GM23338 (cell line): ENCODE data around the gene SUPT3H. TPM values are rescaled to one million over a fixed set of nuclear protein-coding genes. Genes with fewer than 3 reads are reported as not detected.

Source experiments
- ATAC-seq: fragments of 200-7000 bp; cut with Tn5 transposase; 3 replicates; pipeline ENCODE4 v1.9.1; 2020
- DNase-seq: peaks from one replicate; pipeline ENCODE4 v3.0.0-alpha.2; 2015; ENCODE audit warnings: low spot score
- H2AFZ ChIP-seq: fragments of 200-600 bp; sonication (generic); 2 replicates; pipeline ENCODE4 v1.8.0; 2016; ENCODE audit warnings: antibody characterized with exemption, mild to moderate bottlenecking, moderate library complexity
- H3F3A ChIP-seq: fragments of 200-600 bp; sonication (generic); replicated peaks from 2 replicates; pipeline ENCODE4 v1.8.0; 2017; ENCODE audit warnings: antibody characterized with exemption, mixed run types, low read depth
- H3K27ac ChIP-seq: fragments of 200-600 bp; sonication (generic); 2 replicates; pipeline ENCODE4 v1.6.1; 2016; ENCODE audit warnings: low read depth
- H3K27me3 ChIP-seq: fragments of 200-600 bp; sonication (generic); 2 replicates; pipeline ENCODE4 v1.8.0; 2016; ENCODE audit warnings: mild to moderate bottlenecking, mixed run types, moderate library complexity; ENCODE audit not compliant: insufficient read depth
- H3K36me3 ChIP-seq: fragments of 200-600 bp; sonication (generic); 2 replicates; pipeline ENCODE4 v1.8.0; 2016; ENCODE audit warnings: mild to moderate bottlenecking; ENCODE audit not compliant: insufficient read depth
- H3K4me1 ChIP-seq: fragments of 200-600 bp; sonication (generic); 2 replicates; pipeline ENCODE4 v1.8.0; 2016; ENCODE audit warnings: mild to moderate bottlenecking, moderate library complexity; ENCODE audit not compliant: insufficient read depth
- H3K4me2 ChIP-seq: fragments of 200-600 bp; sonication (generic); 2 replicates; pipeline ENCODE4 v1.7.1; 2017; ENCODE audit warnings: mixed run types
- H3K4me3 ChIP-seq: fragments of 200-600 bp; sonication (generic); 2 replicates; pipeline ENCODE4 v1.6.1; 2016; ENCODE audit warnings: mixed run types
- H3K79me2 ChIP-seq: fragments of 200-600 bp; sonication (generic); replicated peaks from 2 replicates; pipeline ENCODE4 v1.8.0; 2017; ENCODE audit warnings: mild to moderate bottlenecking; ENCODE audit not compliant: insufficient read depth
- H3K9me2 ChIP-seq: fragments of 200-600 bp; sonication (generic); 2 replicates; pipeline ENCODE4 v1.8.0; 2017; ENCODE audit not compliant: insufficient read depth
- H4K20me1 ChIP-seq: fragments of 200-600 bp; sonication (generic); replicated peaks from 2 replicates; pipeline ENCODE4 v1.8.0; 2017; ENCODE audit warnings: mild to moderate bottlenecking; ENCODE audit not compliant: insufficient read depth
- H3K27ac Mint-ChIP-seq: 2 replicates; pipeline ENCODE4 v1.8.0; 2020; ENCODE audit warnings: inconsistent platforms, mild to moderate bottlenecking, moderate library complexity, mixed read lengths
- H3K27me3 Mint-ChIP-seq: 3 replicates; pipeline ENCODE4 v1.8.0; 2022; ENCODE audit warnings: low read depth, mild to moderate bottlenecking, moderate library complexity, mixed read lengths, inconsistent platforms; ENCODE audit not compliant: insufficient read depth, poor library complexity
- H3K36me3 Mint-ChIP-seq: 3 replicates; pipeline ENCODE4 v1.8.0; 2021; ENCODE audit warnings: low read depth, mild to moderate bottlenecking, inconsistent platforms, moderate library complexity, mixed read lengths
- H3K4me1 Mint-ChIP-seq: 3 replicates; pipeline ENCODE4 v1.8.0; 2020; ENCODE audit warnings: mild to moderate bottlenecking, inconsistent platforms, mixed read lengths
- H3K4me3 Mint-ChIP-seq: 3 replicates; pipeline ENCODE4 v1.8.0; 2021; ENCODE audit warnings: moderate library complexity, mild to moderate bottlenecking, inconsistent platforms, mixed read lengths
- H3K9me3 Mint-ChIP-seq: 3 replicates; pipeline ENCODE4 v1.8.0; 2020; ENCODE audit warnings: moderate library complexity, mild to moderate bottlenecking, inconsistent platforms, mixed read lengths
- EZH2phosphoT487 ChIP-seq: fragments of 200-600 bp; sonication (generic); IDR thresholded peaks from one replicate; pipeline ENCODE4 v1.8.1; 2018; ENCODE audit warnings: antibody characterized with exemption; ENCODE audit not compliant: unreplicated experiment
- STAT1 ChIP-seq: IDR thresholded peaks from one replicate; pipeline ENCODE4 v1.6.1; 2016; ENCODE audit warnings: antibody characterized with exemption; ENCODE audit not compliant: unreplicated experiment
- ZNF114 ChIP-seq: fragments of 250-450 bp; sonication (Bioruptor Pico); IDR thresholded peaks from 2 replicates; pipeline ENCODE4 v1.5.0; 2020; ENCODE audit warnings: mild to moderate bottlenecking, moderate library complexity
- ZNF462 ChIP-seq: fragments of 250-450 bp; sonication (Bioruptor Pico); IDR thresholded peaks from 2 replicates; pipeline ENCODE4 v1.5.0; 2020; ENCODE audit warnings: mild to moderate bottlenecking, moderate library complexity
- polyA plus RNA-seq: library from polyadenylated mRNA; unstranded; fragments of >200 nt; fragmentation: Nextera tagmentation; extraction: Ambion mirVana; gene quantifications from 2 replicates; pipeline ENCODE4 v1.2.1, GENCODE V29; 2016
- total RNA-seq: library from RNA; depleted of rRNA; stranded (reverse); fragments of >200 nt; shearing (Covaris generic); gene quantifications from 2 replicates; pipeline ENCODE4 v1.2.3, GENCODE V29; 2014
- TF ChIP-seq, protein P1 (sequence below): IDR thresholded peaks from one replicate; pipeline ENCODE4 v1.6.1; 2018; ENCODE audit warnings: antibody characterized with exemption; ENCODE audit not compliant: unreplicated experiment

SUPT3H gene
- total and polyA plus RNA-seq, 2 experiments from 2014 or later: 11.4 to 30.1 TPM

DNA sequence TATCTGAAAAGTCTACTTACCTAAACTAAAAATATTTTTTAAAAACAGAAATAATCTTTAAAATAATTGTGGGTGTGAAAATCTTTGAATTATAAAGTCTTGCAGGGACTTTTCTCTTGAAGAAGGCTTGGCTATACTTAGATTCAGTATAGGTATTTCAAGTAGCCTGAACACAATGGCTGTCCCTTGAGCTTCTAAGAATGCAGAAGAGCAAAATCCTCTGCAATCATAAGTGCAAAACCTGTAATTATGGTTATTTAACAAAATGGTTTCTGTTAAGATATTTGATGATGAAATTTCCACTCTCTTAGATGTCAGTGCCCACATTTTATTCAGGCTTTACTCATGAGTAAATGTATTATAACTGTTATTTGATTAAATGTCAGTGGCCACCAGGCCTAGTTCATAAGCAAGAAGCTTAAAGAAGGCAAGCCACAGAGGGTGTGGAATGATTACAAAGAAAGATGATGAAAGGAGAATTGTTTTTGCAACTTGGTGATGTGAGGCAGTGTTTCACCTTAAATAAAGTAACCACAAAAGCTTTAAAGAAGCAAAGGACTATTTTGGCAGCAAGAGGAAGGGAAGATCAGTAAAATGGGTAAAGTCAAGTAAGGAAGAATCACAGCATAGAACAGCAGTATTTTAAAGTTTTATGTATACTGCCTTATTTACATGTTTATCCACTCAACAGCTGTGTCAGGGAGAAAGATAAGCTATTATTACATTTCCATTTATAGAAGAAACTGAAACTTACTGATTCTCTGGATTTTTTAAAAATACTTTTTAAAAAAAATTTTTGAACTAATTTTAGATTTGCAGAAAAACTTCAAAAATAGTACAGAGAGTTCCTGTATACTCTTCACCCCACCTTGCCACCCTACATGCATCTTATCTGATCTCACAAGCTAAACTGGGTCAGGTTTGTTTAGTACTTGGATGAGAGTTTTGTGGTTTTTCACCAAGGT is 400.8 kb downstream of the SUPT3H start:
- Histone ChIP-seq H3K4me1 (no peaks in the 10 kb centered on the region), H2AFZ (no peak overlapping the region), H3K36me3 (0 out of 2 replicates have a peak, but pooled peaks cover 9% of the 10 kb centered on the region), H4K20me1 (no peaks in the 10 kb centered on the region), H3K4me3 (no peak overlapping the region), H3F3A (no peaks in the 10 kb centered on the region), H3K27ac (no peak overlapping the region), H3K27me3 (no peaks in the 10 kb centered on the region), H3K4me2 (no peak overlapping the region), H3K79me2 (no peaks in the 10 kb centered on the region), H3K9me2 (peaks cover 3% of the 10 kb centered on the region; the same call in 1 of the 2 replicates)
- H3K9me3 Mint-ChIP-seq: peaks cover 27% of the 10 kb centered on the region
- no peaks in the 10 kb centered on the region for H3K27me3 Mint-ChIP-seq
- H3K36me3 Mint-ChIP-seq: peaks cover 28% of the 10 kb centered on the region
- no peaks in the 10 kb centered on the region for H3K4me1 Mint-ChIP-seq
- H3K27ac Mint-ChIP-seq: no peak overlapping the region
- TF ChIP-seq STAT1: no peak
- TF ChIP-seq ZNF114 (CRISPR knock-in tag): no peak
- no peak for TF ChIP-seq ZNF462 (CRISPR knock-in tag)
- TF ChIP-seq, protein P1, sequence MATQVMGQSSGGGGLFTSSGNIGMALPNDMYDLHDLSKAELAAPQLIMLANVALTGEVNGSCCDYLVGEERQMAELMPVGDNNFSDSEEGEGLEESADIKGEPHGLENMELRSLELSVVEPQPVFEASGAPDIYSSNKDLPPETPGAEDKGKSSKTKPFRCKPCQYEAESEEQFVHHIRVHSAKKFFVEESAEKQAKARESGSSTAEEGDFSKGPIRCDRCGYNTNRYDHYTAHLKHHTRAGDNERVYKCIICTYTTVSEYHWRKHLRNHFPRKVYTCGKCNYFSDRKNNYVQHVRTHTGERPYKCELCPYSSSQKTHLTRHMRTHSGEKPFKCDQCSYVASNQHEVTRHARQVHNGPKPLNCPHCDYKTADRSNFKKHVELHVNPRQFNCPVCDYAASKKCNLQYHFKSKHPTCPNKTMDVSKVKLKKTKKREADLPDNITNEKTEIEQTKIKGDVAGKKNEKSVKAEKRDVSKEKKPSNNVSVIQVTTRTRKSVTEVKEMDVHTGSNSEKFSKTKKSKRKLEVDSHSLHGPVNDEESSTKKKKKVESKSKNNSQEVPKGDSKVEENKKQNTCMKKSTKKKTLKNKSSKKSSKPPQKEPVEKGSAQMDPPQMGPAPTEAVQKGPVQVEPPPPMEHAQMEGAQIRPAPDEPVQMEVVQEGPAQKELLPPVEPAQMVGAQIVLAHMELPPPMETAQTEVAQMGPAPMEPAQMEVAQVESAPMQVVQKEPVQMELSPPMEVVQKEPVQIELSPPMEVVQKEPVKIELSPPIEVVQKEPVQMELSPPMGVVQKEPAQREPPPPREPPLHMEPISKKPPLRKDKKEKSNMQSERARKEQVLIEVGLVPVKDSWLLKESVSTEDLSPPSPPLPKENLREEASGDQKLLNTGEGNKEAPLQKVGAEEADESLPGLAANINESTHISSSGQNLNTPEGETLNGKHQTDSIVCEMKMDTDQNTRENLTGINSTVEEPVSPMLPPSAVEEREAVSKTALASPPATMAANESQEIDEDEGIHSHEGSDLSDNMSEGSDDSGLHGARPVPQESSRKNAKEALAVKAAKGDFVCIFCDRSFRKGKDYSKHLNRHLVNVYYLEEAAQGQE: no peak
- no peak for TF ChIP-seq EZH2phosphoT487
- ATAC-seq (no peak), DNase-seq (no peak)
- H3K4me3 Mint-ChIP-seq: no peak overlapping the region
